ENCODE measurements around the gene MAML3. TPM values are rescaled to one million over a fixed set of nuclear protein-coding genes. Genes with fewer than 3 reads are reported as not detected.

Gene MAML3
- total RNA-seq, 2 experiments from 2014 or later, result 2.5 to 2.9 TPM

GRCh38 chr4:139861471-139861870, 292.5 kb downstream of the MAML3 start:
- ChIA-PET POLR2A (no interaction called here), CTCF (interaction anchor here (0.6 kb wide), 1 partner anchor 260 kb away, joined by 3 read pairs; no protein-coding TSS in a partner anchor)
- no peak overlapping the region for H3K27ac ChIP-seq (ENCODE audit: low read depth in 1 of 2, low read length in 2 of 2)
- no peaks in the 10 kb centered on the region for H3K36me3 ChIP-seq (ENCODE audit: insufficient read depth, low read length)
- Mint-ChIP-seq H3K36me3 (ENCODE audit: low read depth) (no peaks in the 10 kb centered on the region), H3K27ac (no peak overlapping the region), H3K4me1 (ENCODE audit: low read depth) (peaks cover 27% of the 10 kb centered on the region), H3K9me3 (no peaks in the 10 kb centered on the region), H3K27me3 (no peaks in the 10 kb centered on the region), H3K4me3 (no peak overlapping the region)
- H3K27me3 ChIP-seq (ENCODE audit: control insufficient read depth in 1 of 2, insufficient read depth in 2 of 2, low read length in 2 of 2), result no peaks in the 10 kb centered on the region
- no peak for DNase-seq
- H3K9me3 ChIP-seq (ENCODE audit: control insufficient read depth in 1 of 2, insufficient read depth in 1 of 2, low read length in 2 of 2), result peaks cover 0 to 5% of the 10 kb centered on the region in 2 experiments
- no peaks in the 10 kb centered on the region for H3K4me1 ChIP-seq (ENCODE audit: insufficient read depth, low read length)
- no peak for ATAC-seq (ENCODE audit: poor library complexity)
- intact Hi-C loops (cut with DNase I, micrococcal nuclease), result no loop called here
- no peak for TF ChIP-seq CTCF (IDR thresholded peaks at IDR 0.05)
- H3K4me3 ChIP-seq (ENCODE audit: low read length), result no peak overlapping the region

- Histone ChIP-seq H3K27me3 (ENCODE audit: control insufficient read depth in 1 of 2, insufficient read depth in 2 of 2, low read length in 2 of 2) (no peaks in the 10 kb centered on the region), H3K4me1 (ENCODE audit: insufficient read depth, low read length) (no peaks in the 10 kb centered on the region), H3K27ac (ENCODE audit: low read depth in 1 of 2, low read length in 2 of 2) (no peak overlapping the region), H3K36me3 (ENCODE audit: insufficient read depth, low read length) (no peaks in the 10 kb centered on the region), H3K9me3 (ENCODE audit: control insufficient read depth in 1 of 2, insufficient read depth in 1 of 2, low read length in 2 of 2) (peaks cover 0 to 5% of the 10 kb centered on the region in 2 experiments), H3K4me3 (ENCODE audit: low read length) (no peak overlapping the region)
- TF ChIP-seq CTCF (IDR thresholded peaks at IDR 0.05), result no peak
- no peak for DNase-seq
- Mint-ChIP-seq H3K4me1 (ENCODE audit: low read depth) (peaks cover 31% of the 10 kb centered on the region), H3K27me3 (no peaks in the 10 kb centered on the region), H3K36me3 (ENCODE audit: low read depth) (no peaks in the 10 kb centered on the region), H3K4me3 (no peak overlapping the region), H3K9me3 (no peaks in the 10 kb centered on the region), H3K27ac (no peak overlapping the region)
- no peak for ATAC-seq (ENCODE audit: poor library complexity)
- intact Hi-C loops (cut with DNase I, micrococcal nuclease), result no loop called here
- CTCF ChIA-PET, result interaction anchor here (0.6 kb wide), 1 partner anchor 260 kb away, joined by 3 read pairs; no protein-coding TSS in a partner anchor
- POLR2A ChIA-PET, result no interaction called here
Measured at GRCh38 chr4:139860435-139861024, 293.5 kb downstream of the MAML3 start.

- Histone ChIP-seq H3K9me3 (ENCODE audit: control insufficient read depth in 1 of 2, insufficient read depth in 1 of 2, low read length in 2 of 2) (peaks cover 0 to 5% of the 10 kb centered on the region in 2 experiments), H3K4me3 (ENCODE audit: low read length) (no peak overlapping the region), H3K27ac (ENCODE audit: low read depth in 1 of 2, low read length in 2 of 2) (no peak overlapping the region), H3K36me3 (ENCODE audit: insufficient read depth, low read length) (no peaks in the 10 kb centered on the region), H3K27me3 (ENCODE audit: control insufficient read depth in 1 of 2, insufficient read depth in 2 of 2, low read length in 2 of 2) (no peaks in the 10 kb centered on the region), H3K4me1 (ENCODE audit: insufficient read depth, low read length) (no peaks in the 10 kb centered on the region)
- Mint-ChIP-seq H3K27ac (no peak overlapping the region), H3K36me3 (ENCODE audit: low read depth) (no peaks in the 10 kb centered on the region), H3K9me3 (no peaks in the 10 kb centered on the region), H3K4me1 (ENCODE audit: low read depth) (peaks cover 31% of the 10 kb centered on the region), H3K4me3 (no peak overlapping the region), H3K27me3 (no peaks in the 10 kb centered on the region)
- POLR2A ChIA-PET, result no interaction called here
- DNase-seq (no peak), ATAC-seq (ENCODE audit: poor library complexity) (no peak)
- CTCF ChIA-PET, result no interaction called here
- no peak for TF ChIP-seq CTCF (IDR thresholded peaks at IDR 0.05)
- intact Hi-C loops (cut with DNase I, micrococcal nuclease), result no loop called here
Measured at GRCh38 chr4:139859876-139860275, 294.1 kb downstream of the MAML3 start.

Measured in CD4-positive, alpha-beta T cell (primary cell).